GM12801 (cell line): ENCODE measurements around the gene ETFB.

ENCODE experiments used
- TF ChIP-seq, protein P1 (sequence below): IDR thresholded peaks from one replicate; pipeline ENCODE4 v1.5.1; 2011; ENCODE audit warnings: control low read depth; ENCODE audit not compliant: insufficient read length; ENCODE audit errors: extremely low read depth

Gene ETFB

DNA sequence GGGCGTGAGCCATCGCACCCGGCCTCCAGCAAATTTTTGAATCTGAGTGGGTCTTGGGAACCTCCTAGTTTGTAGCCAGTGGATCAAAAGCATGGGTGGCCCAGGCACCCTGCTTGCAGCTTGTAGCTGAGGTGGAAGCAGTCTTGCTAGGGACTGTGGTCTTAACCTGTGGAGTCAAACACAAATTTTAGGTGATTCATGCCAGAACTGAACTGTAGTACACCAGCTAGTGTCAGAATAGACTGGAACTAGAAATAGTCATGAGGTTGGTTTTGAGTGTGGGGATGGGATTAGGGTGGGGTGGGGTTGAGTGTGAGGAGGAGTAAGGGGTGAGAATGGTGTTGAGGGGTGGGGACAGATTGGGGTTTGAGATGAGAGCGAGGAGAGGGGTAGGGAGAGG is 15.8 kb upstream of the ETFB start:
- TF ChIP-seq, protein P1, sequence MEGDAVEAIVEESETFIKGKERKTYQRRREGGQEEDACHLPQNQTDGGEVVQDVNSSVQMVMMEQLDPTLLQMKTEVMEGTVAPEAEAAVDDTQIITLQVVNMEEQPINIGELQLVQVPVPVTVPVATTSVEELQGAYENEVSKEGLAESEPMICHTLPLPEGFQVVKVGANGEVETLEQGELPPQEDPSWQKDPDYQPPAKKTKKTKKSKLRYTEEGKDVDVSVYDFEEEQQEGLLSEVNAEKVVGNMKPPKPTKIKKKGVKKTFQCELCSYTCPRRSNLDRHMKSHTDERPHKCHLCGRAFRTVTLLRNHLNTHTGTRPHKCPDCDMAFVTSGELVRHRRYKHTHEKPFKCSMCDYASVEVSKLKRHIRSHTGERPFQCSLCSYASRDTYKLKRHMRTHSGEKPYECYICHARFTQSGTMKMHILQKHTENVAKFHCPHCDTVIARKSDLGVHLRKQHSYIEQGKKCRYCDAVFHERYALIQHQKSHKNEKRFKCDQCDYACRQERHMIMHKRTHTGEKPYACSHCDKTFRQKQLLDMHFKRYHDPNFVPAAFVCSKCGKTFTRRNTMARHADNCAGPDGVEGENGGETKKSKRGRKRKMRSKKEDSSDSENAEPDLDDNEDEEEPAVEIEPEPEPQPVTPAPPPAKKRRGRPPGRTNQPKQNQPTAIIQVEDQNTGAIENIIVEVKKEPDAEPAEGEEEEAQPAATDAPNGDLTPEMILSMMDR = no peak

DNA sequence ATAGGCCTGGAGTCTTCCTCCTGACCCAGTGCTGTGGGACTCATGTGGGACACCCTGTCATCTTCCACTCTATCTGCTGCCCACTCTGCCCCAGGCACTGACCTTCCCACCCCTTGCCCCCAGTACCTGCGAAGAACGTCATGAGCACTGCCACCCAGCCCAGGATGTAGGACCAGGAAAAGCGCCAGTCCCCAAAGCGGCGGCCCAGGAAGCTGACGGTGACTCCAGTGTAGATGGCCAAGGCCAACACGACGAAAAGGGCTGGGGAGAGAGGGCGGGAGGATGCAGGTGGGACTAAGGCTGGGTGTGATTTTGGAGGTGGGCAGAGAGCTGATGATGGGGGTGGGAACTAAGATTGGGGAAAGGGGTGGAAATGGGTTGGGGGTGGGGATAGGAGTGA is 14.2 kb upstream of the ETFB start:
- TF ChIP-seq, protein P1 = no peak

DNA sequence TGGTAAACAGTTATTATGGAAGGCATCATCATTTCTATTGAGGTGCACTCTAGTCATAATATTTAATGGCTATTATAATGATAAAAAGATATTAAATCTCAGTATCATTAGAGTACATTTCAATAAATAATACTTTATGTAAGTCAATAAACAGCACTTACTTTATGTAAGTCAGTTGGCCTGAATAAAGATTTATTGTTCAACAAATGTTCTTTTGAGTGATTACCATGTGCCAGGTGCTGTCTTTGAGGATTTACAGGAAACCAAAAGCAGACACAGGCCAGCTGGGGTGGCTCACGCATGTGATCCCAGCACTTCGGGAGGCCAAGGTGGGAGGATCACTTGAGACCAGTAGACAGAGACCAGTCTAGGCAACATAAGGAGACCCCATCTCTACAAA is 11.2 kb upstream of the ETFB start:
- TF ChIP-seq, protein P1 = no peak

DNA sequence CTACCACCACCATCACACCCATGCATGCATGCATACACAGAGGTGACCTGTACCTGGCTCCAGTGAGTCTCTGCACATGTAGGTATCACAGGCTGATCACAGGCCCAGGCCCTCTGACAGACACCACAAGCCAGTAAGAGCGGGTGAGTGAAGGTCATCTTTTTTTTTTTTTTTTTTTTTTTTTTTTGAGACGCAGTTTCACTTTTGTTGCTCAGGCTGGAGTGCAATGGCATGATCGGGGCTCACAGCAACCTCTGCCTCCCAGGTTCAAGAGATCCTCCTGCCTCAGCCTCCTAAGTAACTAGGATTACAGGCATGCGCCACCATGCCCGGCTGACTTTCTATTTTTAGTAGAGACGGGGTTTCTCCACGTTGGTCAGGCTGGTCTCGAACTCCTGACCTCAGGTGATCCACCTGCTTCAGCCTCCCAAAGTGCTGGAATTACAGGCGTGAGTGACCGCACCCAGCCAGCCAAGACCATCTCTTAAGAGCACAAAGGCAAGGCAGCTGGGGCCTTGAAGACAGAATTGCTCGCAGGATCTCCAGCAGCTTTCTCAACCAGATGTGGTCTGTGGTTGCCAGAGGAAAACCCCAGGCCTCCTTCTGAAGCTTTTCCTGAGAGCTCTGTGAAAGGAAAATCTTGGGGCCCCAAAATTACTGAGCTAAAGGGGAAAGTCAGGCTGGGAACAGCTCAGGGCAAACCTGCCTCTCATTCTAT is 9.5 kb upstream of the ETFB start:
- TF ChIP-seq, protein P1 = no peak

- TF ChIP-seq, protein P1 = no peak
Measured at GRCh38 chr19:51372649-51373504, 6.7 kb upstream of the ETFB start, which contains the start of gene NKG7. Gene NKG7 (minus strand): TSS chr19:51372654. CDS start chr19:51372535, 119 bp downstream.

- TF ChIP-seq, protein P1 = no peak
Measured at GRCh38 chr19:51372021-51372648, 5.9 kb upstream of the ETFB start.

GRCh38 chr19:51371186-51371690 is 5.0 kb upstream of the ETFB start:
- TF ChIP-seq, protein P1 = no peak
